H9 (cell line): ENCODE results near the gene KLHDC7B. TPM values are rescaled to one million over a fixed set of nuclear protein-coding genes. Genes with fewer than 3 reads are reported as not detected.

Experiments used
- DNase-seq: peaks from one replicate; pipeline ENCODE4 v3.0.0-alpha.2; 2017
- H2AFZ ChIP-seq: one replicate; pipeline ENCODE4 v1.6.1; 2013; ENCODE audit warnings: mild to moderate bottlenecking, low read length, control low read depth, moderate library complexity
- H2AK5ac ChIP-seq: 2 replicates; pipeline ENCODE4 v1.6.1; 2013; ENCODE audit warnings: low read length, control low read depth, mixed read lengths; ENCODE audit not compliant: insufficient read length
- H2BK120ac ChIP-seq: one replicate; pipeline ENCODE4 v1.6.1; 2013; ENCODE audit warnings: low read depth, mild to moderate bottlenecking, low read length, control low read depth, inconsistent platforms; ENCODE audit not compliant: poor library complexity, severe bottlenecking
- H2BK12ac ChIP-seq: 2 replicates; pipeline ENCODE4 v1.6.1; 2013; ENCODE audit warnings: low read length, control low read depth, mixed read lengths, low read depth; ENCODE audit not compliant: insufficient read length
- H2BK15ac ChIP-seq: 2 replicates; pipeline ENCODE4 v1.6.1; 2013; ENCODE audit warnings: low read depth, low read length, control low read depth
- H2BK20ac ChIP-seq: one replicate; pipeline ENCODE4 v1.6.1; 2013; ENCODE audit warnings: low read depth, mild to moderate bottlenecking, low read length, control low read depth, inconsistent platforms; ENCODE audit not compliant: poor library complexity, severe bottlenecking
- H2BK5ac ChIP-seq: 2 replicates; pipeline ENCODE4 v1.6.1; 2013; ENCODE audit warnings: low read length, control low read depth, mixed read lengths; ENCODE audit not compliant: insufficient read length
- H3K14ac ChIP-seq: 2 replicates; pipeline ENCODE4 v1.6.1; 2013; ENCODE audit warnings: low read length, control low read depth; ENCODE audit not compliant: insufficient read depth
- H3K18ac ChIP-seq: 2 replicates; pipeline ENCODE4 v1.6.1; 2013; ENCODE audit warnings: low read depth, mild to moderate bottlenecking, mixed read lengths, low read length, control low read depth; ENCODE audit not compliant: insufficient read length
- H3K23ac ChIP-seq: 2 replicates; pipeline ENCODE4 v1.6.1; 2013; ENCODE audit warnings: low read length, control low read depth, mixed read lengths, low read depth; ENCODE audit not compliant: insufficient read length
- H3K23me2 ChIP-seq: 2 replicates; pipeline ENCODE4 v1.6.1; 2013; ENCODE audit warnings: low read depth, mild to moderate bottlenecking, mixed read lengths, low read length, control low read depth; ENCODE audit not compliant: insufficient read length, poor library complexity, severe bottlenecking
- H3K27ac ChIP-seq: 2 replicates; pipeline ENCODE4 v1.5.1; 2013; ENCODE audit warnings: low read length, control low read depth, mixed read lengths, low read depth; ENCODE audit not compliant: insufficient read length
- H3K27me3 ChIP-seq: 2 replicates; pipeline ENCODE4 v1.6.1; 2013; ENCODE audit warnings: low read length, control low read depth, inconsistent platforms; ENCODE audit not compliant: insufficient read depth
- H3K4ac ChIP-seq: 2 replicates; pipeline ENCODE4 v1.6.1; 2013; ENCODE audit warnings: low read depth, mild to moderate bottlenecking, control low read depth, inconsistent platforms, low read length, moderate library complexity
- H3K4me1 ChIP-seq: 2 replicates; pipeline ENCODE4 v1.6.1; 2013; ENCODE audit warnings: low read length, control low read depth, inconsistent platforms; ENCODE audit not compliant: insufficient read depth
- H3K4me2 ChIP-seq: 2 replicates; pipeline ENCODE4 v1.6.1; 2013; ENCODE audit warnings: low read length, control low read depth, mixed read lengths; ENCODE audit not compliant: insufficient read length, insufficient read depth
- H3K56ac ChIP-seq: 2 replicates; pipeline ENCODE4 v1.6.1; 2013; ENCODE audit warnings: low read depth, mild to moderate bottlenecking, mixed read lengths, low read length, control low read depth; ENCODE audit not compliant: insufficient read length
- H3K79me1 ChIP-seq: 2 replicates; pipeline ENCODE4 v1.6.1; 2013; ENCODE audit warnings: low read depth, mild to moderate bottlenecking, moderate library complexity, low read length, control low read depth, inconsistent platforms; ENCODE audit not compliant: insufficient read depth, poor library complexity, severe bottlenecking
- H3K79me2 ChIP-seq: 2 replicates; pipeline ENCODE4 v1.6.1; 2013; ENCODE audit warnings: low read length, control low read depth, inconsistent platforms; ENCODE audit not compliant: insufficient read depth
- H3K9ac ChIP-seq: 2 replicates; pipeline ENCODE4 v1.6.1; 2013; ENCODE audit warnings: low read length, control low read depth, mixed read lengths; ENCODE audit not compliant: insufficient read length; ENCODE audit errors: extremely low read depth
- H3K9me3 ChIP-seq: one replicate; pipeline ENCODE4 v1.6.1; 2013; ENCODE audit warnings: low read depth, low read length, inconsistent platforms; ENCODE audit not compliant: control insufficient read depth
- H3T11ph ChIP-seq: one replicate; pipeline ENCODE4 v1.6.1; 2013; ENCODE audit warnings: mild to moderate bottlenecking, low read length, control low read depth, inconsistent platforms
- H4K20me1 ChIP-seq: one replicate; pipeline ENCODE4 v1.6.1; 2013; ENCODE audit not compliant: control insufficient read depth, insufficient read length, insufficient read depth
- H4K5ac ChIP-seq: 2 replicates; pipeline ENCODE4 v1.6.1; 2013; ENCODE audit warnings: low read depth, mild to moderate bottlenecking, mixed read lengths, low read length, control low read depth; ENCODE audit not compliant: insufficient read length
- H4K8ac ChIP-seq: replicated peaks from 2 replicates; pipeline ENCODE4 v1.6.1; 2013; ENCODE audit warnings: low read length, control low read depth, mixed read lengths, low read depth; ENCODE audit not compliant: insufficient read length
- H4K91ac ChIP-seq: 2 replicates; pipeline ENCODE4 v1.6.1; 2013; ENCODE audit warnings: low read depth, mild to moderate bottlenecking, moderate library complexity, mixed read lengths, low read length, control low read depth; ENCODE audit not compliant: insufficient read length
- H3K27ac Mint-ChIP-seq, 3 experiments: 2 replicates in 2 of 3; 3 replicates in 1 of 3; pipeline ENCODE4 v1.8.0; 2020 to 2021; ENCODE audit warnings: mixed read lengths in 3 of 3, mild to moderate bottlenecking in 1 of 3, moderate library complexity in 1 of 3
- H3K27me3 Mint-ChIP-seq: 2 replicates; pipeline ENCODE4 v1.8.0; 2021; ENCODE audit warnings: low read depth, mild to moderate bottlenecking, moderate library complexity, mixed read lengths
- H3K36me3 Mint-ChIP-seq, 3 experiments: 2 replicates in 2 of 3; 3 replicates in 1 of 3; pipeline ENCODE4 v1.8.0; 2020 to 2021; ENCODE audit warnings: low read depth in 3 of 3, mixed read lengths in 3 of 3; ENCODE audit not compliant: insufficient read depth in 1 of 3
- H3K4me1 Mint-ChIP-seq, 2 experiments: 2 replicates each; pipeline ENCODE4 v1.8.0; 2020; ENCODE audit warnings: mixed read lengths in 2 of 2
- H3K4me3 Mint-ChIP-seq, 2 experiments: 2 replicates in 1 of 2; 3 replicates in 1 of 2; pipeline ENCODE4 v1.8.0; 2020 to 2021; ENCODE audit warnings: mild to moderate bottlenecking in 2 of 2, mixed read lengths in 2 of 2, moderate library complexity in 1 of 2
- H3K9me3 Mint-ChIP-seq, 2 experiments: 2 replicates in 1 of 2; 3 replicates in 1 of 2; pipeline ENCODE4 v1.8.0; 2020; ENCODE audit warnings: mild to moderate bottlenecking in 2 of 2, mixed read lengths in 2 of 2, moderate library complexity in 1 of 2
- WGBS: extraction: QIAGEN DNeasy Blood & Tissue Kit; methylation state at CpG from one replicate; pipeline ENCODE4 v1.1.7; 2013; ENCODE audit warnings: missing lambda C conversion rate, low lambda C conversion rate, mixed read lengths; ENCODE audit not compliant: insufficient read length; ENCODE audit errors: extremely low coverage; 5-methylcytosine and 5-hydroxymethylcytosine counted together
- total RNA-seq: library from RNA; stranded (reverse); gene quantifications from 2 replicates; pipeline ENCODE4 v1.2.1, GENCODE V29; 2021
- TF ChIP-seq, protein P1 (sequence below): fragments of 200-600 bp; sonication (generic); conservative IDR thresholded peaks from 3 replicates; pipeline ENCODE4 v1.8.0; 2021; ENCODE audit warnings: antibody characterized with exemption, mild to moderate bottlenecking

The KLHDC7B gene
- total RNA-seq, 1 experiment from 2014 or later: not detected

GRCh38 chr22:50587407-50587806 is 41.7 kb downstream of the KLHDC7B start:
- no peaks in the 10 kb centered on the region; the same call in 1 of the 2 replicates for H3K4me1 ChIP-seq
- H2AK5ac ChIP-seq: no peak overlapping the region
- H3K9ac ChIP-seq: no peak overlapping the region
- H2BK5ac ChIP-seq: no peak overlapping the region
- no CpG with 5 or more reads among the region's 5 CpGs for WGBS
- no peak overlapping the region for H4K8ac ChIP-seq
- H4K91ac ChIP-seq: no peak overlapping the region
- no peak overlapping the region; the same call in 1 of the 2 replicates for H3K14ac ChIP-seq
- H4K20me1 ChIP-seq: no peaks in the 10 kb centered on the region
- no peaks in the 10 kb centered on the region for H3K9me3 ChIP-seq
- H3K4me2 ChIP-seq: no peak overlapping the region
- no peak overlapping the region for H3K18ac ChIP-seq
- H3K79me1 ChIP-seq: no peaks in the 10 kb centered on the region
- H3K27ac ChIP-seq: no peak overlapping the region
- H4K5ac ChIP-seq: no peak overlapping the region
- H3T11ph ChIP-seq: no peak overlapping the region
- no peaks in the 10 kb centered on the region for H3K9me3 Mint-ChIP-seq
- peak overlapping the region in 1 of 3 experiments; percentile 49; a peak in 1 of 7 replicates for H3K27ac Mint-ChIP-seq
- no peak overlapping the region for H2BK12ac ChIP-seq
- no peak overlapping the region; a peak in 1 of 5 replicates for H3K4me3 Mint-ChIP-seq
- no peaks in the 10 kb centered on the region for H3K27me3 ChIP-seq
- no peak overlapping the region for H2BK15ac ChIP-seq
- no peak overlapping the region for H2AFZ ChIP-seq
- peaks cover 22% of the 10 kb centered on the region for H3K27me3 Mint-ChIP-seq
- no peaks in the 10 kb centered on the region for H3K23me2 ChIP-seq
- H3K4ac ChIP-seq: no peak overlapping the region
- H3K36me3 Mint-ChIP-seq: no peaks in the 10 kb centered on the region
- H3K4me1 Mint-ChIP-seq: peaks cover 14 to 16% of the 10 kb centered on the region in 2 experiments
- H2BK120ac ChIP-seq: no peak overlapping the region
- no peaks in the 10 kb centered on the region for H3K79me2 ChIP-seq
- no peak overlapping the region for H3K56ac ChIP-seq
- TF ChIP-seq, protein P1, sequence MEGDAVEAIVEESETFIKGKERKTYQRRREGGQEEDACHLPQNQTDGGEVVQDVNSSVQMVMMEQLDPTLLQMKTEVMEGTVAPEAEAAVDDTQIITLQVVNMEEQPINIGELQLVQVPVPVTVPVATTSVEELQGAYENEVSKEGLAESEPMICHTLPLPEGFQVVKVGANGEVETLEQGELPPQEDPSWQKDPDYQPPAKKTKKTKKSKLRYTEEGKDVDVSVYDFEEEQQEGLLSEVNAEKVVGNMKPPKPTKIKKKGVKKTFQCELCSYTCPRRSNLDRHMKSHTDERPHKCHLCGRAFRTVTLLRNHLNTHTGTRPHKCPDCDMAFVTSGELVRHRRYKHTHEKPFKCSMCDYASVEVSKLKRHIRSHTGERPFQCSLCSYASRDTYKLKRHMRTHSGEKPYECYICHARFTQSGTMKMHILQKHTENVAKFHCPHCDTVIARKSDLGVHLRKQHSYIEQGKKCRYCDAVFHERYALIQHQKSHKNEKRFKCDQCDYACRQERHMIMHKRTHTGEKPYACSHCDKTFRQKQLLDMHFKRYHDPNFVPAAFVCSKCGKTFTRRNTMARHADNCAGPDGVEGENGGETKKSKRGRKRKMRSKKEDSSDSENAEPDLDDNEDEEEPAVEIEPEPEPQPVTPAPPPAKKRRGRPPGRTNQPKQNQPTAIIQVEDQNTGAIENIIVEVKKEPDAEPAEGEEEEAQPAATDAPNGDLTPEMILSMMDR: no peak
- no peak overlapping the region for H2BK20ac ChIP-seq
- H3K23ac ChIP-seq: no peak overlapping the region
- DNase-seq: no peak
